SU-DHL-6 (cell line): ENCODE measurements around the gene TMC3.
A peak's percentile ranks its signal among the peaks of the same experiment; 100 is the strongest.

Source experiments
- H2AFZ ChIP-seq: fragments of 200-600 bp; sonication (generic); 2 replicates; pipeline ENCODE4 v1.6.1; 2014; ENCODE audit warnings: low read depth, mild to moderate bottlenecking, moderate library complexity, mixed read lengths, antibody characterized with exemption, low read length; ENCODE audit not compliant: severe bottlenecking
- H3F3A ChIP-seq: fragments of 200-600 bp; shearing (Covaris generic); 2 replicates; pipeline ENCODE4 v1.6.0; 2016; ENCODE audit warnings: antibody characterized with exemption, mild to moderate bottlenecking; ENCODE audit not compliant: insufficient read depth
- H3K27ac ChIP-seq: fragments of 200-600 bp; sonication (generic); 2 replicates; pipeline ENCODE4 v1.5.1; 2016; ENCODE audit warnings: low read depth, mild to moderate bottlenecking, low read length, moderate library complexity, mixed read lengths
- H3K27me3 ChIP-seq: fragments of 200-600 bp; sonication (generic), shearing (Covaris generic); 2 replicates; pipeline ENCODE4 v1.6.0; 2014; ENCODE audit warnings: mild to moderate bottlenecking, low read length
- H3K36me3 ChIP-seq: fragments of 200-600 bp; sonication (generic); 2 replicates; pipeline ENCODE4 v1.6.1; 2014; ENCODE audit warnings: mild to moderate bottlenecking, low read length, mixed read lengths
- H3K4me2 ChIP-seq: fragments of 300-600, 200-600 bp; shearing (Covaris generic), sonication (generic); 2 replicates; pipeline ENCODE4 v1.6.0; 2014; ENCODE audit warnings: low read length, low read depth, mild to moderate bottlenecking; ENCODE audit not compliant: poor library complexity, severe bottlenecking
- H3K4me3 ChIP-seq: fragments of 200-600 bp; sonication (generic); 2 replicates; pipeline ENCODE4 v1.5.1; 2014; ENCODE audit warnings: antibody characterized with exemption, low read length, mild to moderate bottlenecking, mixed read lengths; ENCODE audit not compliant: insufficient read depth, poor library complexity, severe bottlenecking
- H3K79me2 ChIP-seq: fragments of 200-600 bp; sonication (generic); 2 replicates; pipeline ENCODE4 v1.6.1; 2014; ENCODE audit warnings: mild to moderate bottlenecking, low read length, moderate library complexity; ENCODE audit not compliant: insufficient read depth
- H3K9ac ChIP-seq: fragments of 200-600 bp; sonication (generic); 2 replicates; pipeline ENCODE4 v1.7.0; 2014; ENCODE audit warnings: mild to moderate bottlenecking, low read length
- H3K9me2 ChIP-seq: fragments of 200-600 bp; sonication (generic); replicated peaks from 2 replicates; pipeline ENCODE4 v1.6.1; 2014; ENCODE audit warnings: low read length; ENCODE audit not compliant: insufficient read depth
- H3K9me3 ChIP-seq: fragments of 200-600 bp; sonication (generic); 2 replicates; pipeline ENCODE4 v1.6.1; 2014; ENCODE audit warnings: low read length, mixed read lengths; ENCODE audit not compliant: insufficient read depth
- H4K20me1 ChIP-seq: fragments of 200-600 bp; sonication (generic); 2 replicates; pipeline ENCODE4 v1.6.1; 2014; ENCODE audit warnings: low read depth, mild to moderate bottlenecking, antibody characterized with exemption, low read length, moderate library complexity, mixed read lengths
- EZH2phosphoT487 ChIP-seq: fragments of 200-600 bp; sonication (generic), shearing (Covaris generic); conservative IDR thresholded peaks from 2 replicates; pipeline ENCODE4 v1.6.1; 2018; ENCODE audit warnings: mild to moderate bottlenecking, antibody characterized with exemption, low read length, moderate library complexity, mixed read lengths
- TF ChIP-seq, protein P1 (sequence below): fragments of 200-600 bp; sonication (generic); IDR thresholded peaks from one replicate; pipeline ENCODE4 v1.5.1; 2017; ENCODE audit warnings: antibody characterized with exemption, mild to moderate bottlenecking, low read length, moderate library complexity; ENCODE audit not compliant: insufficient read depth, poor library complexity, severe bottlenecking

TMC3 gene

DNA sequence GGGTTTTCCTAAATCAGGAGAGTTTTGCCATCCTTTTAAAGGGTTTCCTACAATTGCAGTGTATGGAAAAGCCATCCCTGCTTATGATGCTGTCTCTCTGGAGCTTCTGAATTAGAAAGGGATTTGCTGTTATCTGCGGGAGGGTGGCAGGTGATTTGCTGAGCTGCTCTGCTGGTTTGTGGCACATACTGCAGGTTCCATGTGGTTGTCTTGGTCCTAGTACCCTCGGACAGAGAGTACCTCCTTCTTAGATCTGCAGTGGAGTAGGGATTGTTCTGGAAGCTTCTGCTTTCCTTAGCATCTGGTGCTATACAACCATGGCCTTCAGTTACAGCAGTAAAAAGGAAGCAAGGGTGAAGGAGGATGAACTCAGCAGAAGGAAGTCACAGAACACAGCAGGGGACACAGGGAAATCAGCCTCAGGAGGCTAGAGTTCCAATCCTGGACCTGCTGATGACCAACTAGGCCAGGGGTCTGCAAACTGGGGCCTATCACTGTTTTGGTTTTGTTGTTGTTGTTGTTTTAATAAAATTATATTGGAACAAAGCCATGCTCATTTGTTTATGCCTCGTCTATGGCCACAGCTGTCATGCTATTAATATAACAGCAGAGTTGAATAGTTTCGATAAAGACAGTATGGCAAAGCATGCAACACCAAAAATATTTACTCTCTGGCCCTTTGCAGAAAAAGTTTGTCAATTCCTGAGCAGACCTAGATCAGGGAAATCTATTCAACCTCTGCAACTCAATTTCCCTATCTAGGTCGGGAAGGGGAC lies 89.6 kb downstream of the TMC3 start:
- peak overlapping the region; percentile 48 for H3K4me2 ChIP-seq
- H3K4me3 ChIP-seq, result no peak overlapping the region
- no peaks in the 10 kb centered on the region for H3K27me3 ChIP-seq
- peak overlapping the region; percentile 30 for H3K27ac ChIP-seq
- H2AFZ ChIP-seq, result no peak overlapping the region
- no peak overlapping the region for H3K9ac ChIP-seq
- H3K9me3 ChIP-seq, result no peaks in the 10 kb centered on the region
- no peak for TF ChIP-seq EZH2phosphoT487
- TF ChIP-seq, protein P1, sequence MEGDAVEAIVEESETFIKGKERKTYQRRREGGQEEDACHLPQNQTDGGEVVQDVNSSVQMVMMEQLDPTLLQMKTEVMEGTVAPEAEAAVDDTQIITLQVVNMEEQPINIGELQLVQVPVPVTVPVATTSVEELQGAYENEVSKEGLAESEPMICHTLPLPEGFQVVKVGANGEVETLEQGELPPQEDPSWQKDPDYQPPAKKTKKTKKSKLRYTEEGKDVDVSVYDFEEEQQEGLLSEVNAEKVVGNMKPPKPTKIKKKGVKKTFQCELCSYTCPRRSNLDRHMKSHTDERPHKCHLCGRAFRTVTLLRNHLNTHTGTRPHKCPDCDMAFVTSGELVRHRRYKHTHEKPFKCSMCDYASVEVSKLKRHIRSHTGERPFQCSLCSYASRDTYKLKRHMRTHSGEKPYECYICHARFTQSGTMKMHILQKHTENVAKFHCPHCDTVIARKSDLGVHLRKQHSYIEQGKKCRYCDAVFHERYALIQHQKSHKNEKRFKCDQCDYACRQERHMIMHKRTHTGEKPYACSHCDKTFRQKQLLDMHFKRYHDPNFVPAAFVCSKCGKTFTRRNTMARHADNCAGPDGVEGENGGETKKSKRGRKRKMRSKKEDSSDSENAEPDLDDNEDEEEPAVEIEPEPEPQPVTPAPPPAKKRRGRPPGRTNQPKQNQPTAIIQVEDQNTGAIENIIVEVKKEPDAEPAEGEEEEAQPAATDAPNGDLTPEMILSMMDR, result no peak
- H3K36me3 ChIP-seq, result no peaks in the 10 kb centered on the region
- H3F3A ChIP-seq, result no peaks in the 10 kb centered on the region
- no peaks in the 10 kb centered on the region for H3K9me2 ChIP-seq
- no peaks in the 10 kb centered on the region for H4K20me1 ChIP-seq
- no peaks in the 10 kb centered on the region for H3K79me2 ChIP-seq

DNA sequence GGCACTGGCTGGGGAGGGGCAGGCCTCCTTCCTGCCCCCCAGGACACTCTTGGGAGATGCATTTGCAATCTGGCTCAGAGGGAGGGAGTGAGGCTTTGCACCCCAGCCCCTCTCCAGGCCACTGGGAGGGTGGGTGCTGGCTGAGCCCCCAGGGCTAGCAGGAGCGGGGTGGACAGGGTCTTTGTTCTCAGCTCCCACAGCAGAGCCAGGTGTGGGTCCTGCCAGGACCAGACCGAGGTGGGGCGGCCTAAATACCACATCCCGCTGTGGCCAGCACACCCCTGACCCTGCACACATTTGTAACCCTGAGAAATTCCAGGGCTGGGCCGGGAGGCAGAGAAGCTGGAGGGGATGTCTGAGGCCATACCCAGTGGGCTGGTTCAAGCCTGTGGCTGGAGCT lies 91.1 kb downstream of the TMC3 start:
- Histone ChIP-seq H3K9ac (no peak overlapping the region), H3F3A (no peaks in the 10 kb centered on the region), H2AFZ (no peak overlapping the region), H3K9me3 (no peaks in the 10 kb centered on the region), H3K36me3 (no peaks in the 10 kb centered on the region), H3K27ac (no peak overlapping the region), H3K4me3 (no peak overlapping the region), H3K9me2 (no peaks in the 10 kb centered on the region), H4K20me1 (no peaks in the 10 kb centered on the region), H3K27me3 (no peaks in the 10 kb centered on the region), H3K4me2 (no peak overlapping the region), H3K79me2 (no peaks in the 10 kb centered on the region)
- no peak for TF ChIP-seq EZH2phosphoT487
- TF ChIP-seq, protein P1, result no peak

DNA sequence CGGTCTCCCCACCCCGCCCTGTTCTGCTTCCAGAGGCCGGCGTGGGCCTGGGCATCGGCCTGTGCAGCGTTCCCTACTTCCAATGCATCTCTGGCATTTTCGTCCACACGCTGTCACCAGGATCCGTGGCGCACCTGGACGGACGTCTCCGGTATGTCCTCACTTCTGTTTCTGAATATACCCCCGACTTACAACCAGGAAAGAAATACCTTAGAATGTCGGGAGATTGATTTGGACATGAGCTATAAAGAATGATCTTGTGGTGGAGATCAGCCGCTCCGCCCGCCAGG lies 91.5 kb downstream of the TMC3 start:
- H3K27ac ChIP-seq, result no peak overlapping the region

More for the DNA sequence above, 91.5 kb downstream of the TMC3 start:
- Histone ChIP-seq H3K4me3 (no peak overlapping the region), H3K9me2 (no peaks in the 10 kb centered on the region), H3K9ac (no peak overlapping the region), H3K36me3 (no peaks in the 10 kb centered on the region), H3F3A (no peaks in the 10 kb centered on the region), H3K4me2 (no peak overlapping the region), H2AFZ (no peak overlapping the region), H4K20me1 (no peaks in the 10 kb centered on the region), H3K79me2 (no peaks in the 10 kb centered on the region), H3K27me3 (no peaks in the 10 kb centered on the region), H3K9me3 (no peaks in the 10 kb centered on the region)
- TF ChIP-seq, protein P1, result no peak
- no peak for TF ChIP-seq EZH2phosphoT487
